ENCODE measurements around the gene MDM2. TPM values are rescaled to one million over a fixed set of nuclear protein-coding genes. Genes with fewer than 3 reads are reported as not detected.
"Not testable (repeated sequence)": the region's sequence is repeated elsewhere in the genome, so short reads cannot be mapped to it uniquely, and the experiment has no call there.

The MDM2 gene
- total and polyA plus RNA-seq, 9 of the 15 experiments (the other 6 are each of a cell fraction or from before 2014, with no cell fraction given), result 13.6 to 100 (median 49.0) TPM

GRCh38 chr12:68810027-68810389 is 2.0 kb downstream of the MDM2 start:
- Histone ChIP-seq H3K79me2 (ENCODE audit: control insufficient read depth, insufficient read depth, low read length) (peaks cover 71% of the 10 kb centered on the region), H3K36me3 (ENCODE audit: control insufficient read depth, insufficient read depth, low read length) (peaks cover 51% of the 10 kb centered on the region), H3K4me1 (replicated peaks in 1 of 2; ENCODE audit: control insufficient read depth in 2 of 2, insufficient read depth in 2 of 2, low read length in 2 of 2) (peaks cover 10 to 28% of the 10 kb centered on the region in 2 experiments)
- CTCF ChIA-PET (ENCODE audit: low intra/inter-chr PET ratio); H3K27me3 ChIP-seq (ENCODE audit: control insufficient read depth in 2 of 2, insufficient read depth in 2 of 2, low read length in 2 of 2); H3K9me3 ChIP-seq (replicated peaks; ENCODE audit: control insufficient read depth, insufficient read depth, low read depth, low read length); H3K4me2 ChIP-seq (ENCODE audit: insufficient read depth, low read length); POLR2A ChIA-PET; DNase-seq (ENCODE audit: extremely low read depth in 1 of 4, low spot score in 3 of 4); intact Hi-C loops (cut with micrococcal nuclease); H4K20me1 ChIP-seq (replicated peaks; ENCODE audit: control insufficient read depth, insufficient read depth, low read length); ATAC-seq; H3K27ac ChIP-seq (ENCODE audit: extremely low read depth, low read depth, low read length); BruUV-seq (replicated peaks); FAIRE-seq; in situ Hi-C loops (cut with MboI); H3K4me3 ChIP-seq; H2AFZ ChIP-seq (ENCODE audit: low read depth, low read length); H3K9me1 ChIP-seq (ENCODE audit: control insufficient read depth, insufficient read depth, low read length); H3K9ac ChIP-seq (ENCODE audit: insufficient read depth in 1 of 2, low read depth in 2 of 2, low read length in 2 of 2): not testable (repeated sequence)
- 94% methylated on average over 11 of the region's 13 CpGs for WGBS (ENCODE audit: insufficient coverage, low coverage, missing lambda C conversion rate)
- TF ChIP-seq CEBPB (tag; IDR thresholded peaks at IDR 0.05), result peak; percentile 33; the same call in 1 of the 2 replicates

DNA sequence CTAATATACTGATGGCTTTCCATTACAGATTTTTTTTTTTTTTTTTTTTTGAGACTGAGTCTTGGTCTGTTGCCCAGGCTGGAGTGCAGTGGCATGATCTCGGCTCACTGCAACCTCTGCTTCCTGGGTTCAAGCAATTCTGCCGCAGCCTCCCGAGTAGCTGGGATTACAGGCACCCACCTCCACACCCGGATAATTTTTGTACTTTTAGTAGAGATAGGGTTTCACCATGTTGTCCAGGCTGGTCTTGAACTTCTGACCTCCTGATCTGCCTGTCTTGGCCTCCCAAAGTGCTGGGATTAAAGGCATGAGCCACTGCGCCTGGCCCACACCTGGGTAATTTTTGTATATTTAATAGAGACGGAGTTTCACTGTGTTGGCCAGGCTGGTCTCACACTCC is 3.6 kb downstream of the MDM2 start:
- H3K27me3 ChIP-seq (ENCODE audit: control insufficient read depth in 2 of 2, insufficient read depth in 2 of 2, low read length in 2 of 2); H3K9me3 ChIP-seq (replicated peaks; ENCODE audit: control insufficient read depth, insufficient read depth, low read depth, low read length); H3K4me3 ChIP-seq; H2AFZ ChIP-seq (ENCODE audit: low read depth, low read length); BruUV-seq (replicated peaks); H3K9me1 ChIP-seq (ENCODE audit: control insufficient read depth, insufficient read depth, low read length); ATAC-seq; H3K27ac ChIP-seq (ENCODE audit: extremely low read depth, low read depth, low read length); H3K4me2 ChIP-seq (ENCODE audit: insufficient read depth, low read length); CTCF ChIA-PET (ENCODE audit: low intra/inter-chr PET ratio); DNase-seq (ENCODE audit: extremely low read depth in 1 of 4, low spot score in 3 of 4); H4K20me1 ChIP-seq (replicated peaks; ENCODE audit: control insufficient read depth, insufficient read depth, low read length); FAIRE-seq; in situ Hi-C loops (cut with MboI); intact Hi-C loops (cut with micrococcal nuclease): not testable (repeated sequence)
- 63% methylated on average over 6 of the region's 6 CpGs for WGBS (ENCODE audit: insufficient coverage, low coverage, missing lambda C conversion rate)
- Histone ChIP-seq H3K4me1 (replicated peaks in 1 of 2; ENCODE audit: control insufficient read depth in 2 of 2, insufficient read depth in 2 of 2, low read length in 2 of 2) (peaks cover 4 to 17% of the 10 kb centered on the region in 2 experiments), H3K79me2 (ENCODE audit: control insufficient read depth, insufficient read depth, low read length) (peaks cover 84% of the 10 kb centered on the region), H3K36me3 (ENCODE audit: control insufficient read depth, insufficient read depth, low read length) (peaks cover 67% of the 10 kb centered on the region), H3K9ac (ENCODE audit: insufficient read depth in 1 of 2, low read depth in 2 of 2, low read length in 2 of 2) (0 out of 4 replicates have a peak overlapping the region, but pooled peaks of 1 of the 2 experiments have one; percentile 12)
- POLR2A ChIA-PET, result interaction anchor here (0.7 to 1.2 kb wide), 2 partner anchors 10 to 1450 kb away, joined by 3 read pairs; no protein-coding TSS in a partner anchor

Measured in K562 (cell line).